Measurements from ENCODE around the gene COQ8A. TPM values are rescaled to one million over a fixed set of nuclear protein-coding genes. Genes with fewer than 3 reads are reported as not detected.

COQ8A gene
- total RNA-seq, result 10 to 100 TPM; 51.6 to 78.1 (median 69.6) TPM
- long read RNA-seq, partial matches to known transcripts, result 4 of 6 reads
- long read RNA-seq, other reads (novel, unspliced or antisense), result 0 of 6 reads

- peak; percentile 55 for TF ChIP-seq POLR2A (IDR thresholded peaks at IDR 0.05)
- no peak for TF ChIP-seq CTCF (IDR thresholded peaks at IDR 0.05)
- H3K36me3 ChIP-seq, result no peaks in the 10 kb centered on the region
- 0% methylated on average over 3 of the region's 73 CpGs for WGBS (ENCODE audit: insufficient coverage, low coverage, low lambda C conversion rate, missing lambda C conversion rate)
- ATAC-seq, result peak; percentile 88 to 95 (median 90)
- peak within 1 kb of the TSS; percentile 59 to 91 (median 84) for H3K4me3 ChIP-seq
- no peaks in the 10 kb centered on the region for H3K27me3 ChIP-seq
- peaks cover 0 to 50% (median 7%) of the 10 kb centered on the region in 4 donors for H3K4me1 ChIP-seq
- intact Hi-C loops (cut with DNase I), result no loop called here
- H3K27ac ChIP-seq, result peak within 1 kb of the TSS; percentile 80 to 94 (median 84)
- peak; percentile 100 for DNase-seq
- H3K9me3 ChIP-seq, result no peaks in the 10 kb centered on the region
Measured at GRCh38 chr1:226940029-226940805, at the start of gene COQ8A. Gene COQ8A (plus strand): TSS chr1:226940294. CDS start chr1:226961386, 21,092 bp downstream.

GRCh38 chr1:226890331-226891108, 49.6 kb upstream of the COQ8A start:
- no peak overlapping the region for H3K27ac ChIP-seq
- WGBS (ENCODE audit: insufficient coverage, low coverage, low lambda C conversion rate, missing lambda C conversion rate), result 92% methylated on average over 8 of the region's 22 CpGs
- ATAC-seq (no peak), DNase-seq (no peak)
- H3K36me3 ChIP-seq, result peaks cover 0 to 4% (median 1%) of the 10 kb centered on the region in 4 donors
- no peaks in the 10 kb centered on the region for H3K4me1 ChIP-seq
- intact Hi-C loops (cut with DNase I), result no loop called here
- H3K4me3 ChIP-seq, result no peak overlapping the region
- H3K27me3 ChIP-seq, result no peaks in the 10 kb centered on the region
- H3K9me3 ChIP-seq, result no peaks in the 10 kb centered on the region
- no peak for TF ChIP-seq CTCF (IDR thresholded peaks at IDR 0.05)
- TF ChIP-seq POLR2A (IDR thresholded peaks at IDR 0.05), result no peak

GRCh38 chr1:226891346-226891745, 48.7 kb upstream of the COQ8A start:
- ATAC-seq (no peak), DNase-seq (peak in 1 of 3 donors; percentile 28)
- intact Hi-C loops (cut with DNase I), result no loop called here
- Histone ChIP-seq H3K27ac (no peak overlapping the region), H3K4me3 (no peak overlapping the region), H3K9me3 (no peaks in the 10 kb centered on the region), H3K36me3 (peaks cover 0 to 4% (median 0%) of the 10 kb centered on the region in 4 donors), H3K4me1 (no peaks in the 10 kb centered on the region), H3K27me3 (no peaks in the 10 kb centered on the region)
- TF ChIP-seq POLR2A (IDR thresholded peaks at IDR 0.05) (no peak), CTCF (IDR thresholded peaks at IDR 0.05) (no peak)
- no CpG with 5 or more reads among the region's 11 CpGs for WGBS (ENCODE audit: insufficient coverage, low coverage, low lambda C conversion rate, missing lambda C conversion rate)

- Histone ChIP-seq H3K27me3 (no peaks in the 10 kb centered on the region), H3K4me1 (no peaks in the 10 kb centered on the region), H3K36me3 (peaks cover 0 to 4% (median 0%) of the 10 kb centered on the region in 4 donors), H3K4me3 (no peak overlapping the region), H3K9me3 (no peaks in the 10 kb centered on the region), H3K27ac (no peak overlapping the region)
- intact Hi-C loops (cut with DNase I), result no loop called here
- WGBS (ENCODE audit: insufficient coverage, low coverage, low lambda C conversion rate, missing lambda C conversion rate), result 88% methylated on average over 9 of the region's 17 CpGs
- ATAC-seq (peak; percentile 65 to 82 (median 78)), DNase-seq (peak in 1 of 3 donors; percentile 53)
- TF ChIP-seq POLR2A (IDR thresholded peaks at IDR 0.05) (no peak), CTCF (IDR thresholded peaks at IDR 0.05) (no peak)
Measured at GRCh38 chr1:226891846-226892523, 48.1 kb upstream of the COQ8A start.
